Coronary artery (tissue), 2 donors: ENCODE results near the gene SLU7.

ENCODE experiments used
- DNase-seq: peaks from one replicate; pipeline ENCODE4 v3.0.0-alpha.2; 2017; ENCODE audit warnings: low spot score
- H3K27ac ChIP-seq, 2 donors: fragments of 200-600 bp; sonication (generic); one replicate each; pipeline ENCODE4 v1.5.1; 2016 to 2019
- H3K4me3 ChIP-seq: fragments of 200-600 bp; sonication (generic); 2 replicates; pipeline ENCODE4 v1.5.1; 2016; ENCODE audit warnings: mild to moderate bottlenecking, moderate library complexity
- CTCF ChIP-seq: fragments of 200-600 bp; sonication (generic); IDR thresholded peaks from one replicate; pipeline ENCODE4 v1.5.1; 2019; ENCODE audit warnings: antibody characterized with exemption

Gene SLU7

GRCh38 chr5:160450164-160450932 is 31.5 kb upstream of the SLU7 start:
- DNase-seq = no peak
- Histone ChIP-seq H3K27ac (no peak overlapping the region), H3K4me3 (no peak overlapping the region)
- TF ChIP-seq CTCF = no peak

- no peak for DNase-seq
- Histone ChIP-seq H3K4me3 (no peak overlapping the region), H3K27ac (no peak overlapping the region)
- no peak for TF ChIP-seq CTCF
These were observed 30.6 kb upstream of the SLU7 start for GRCh38 chr5:160449458-160449857.

GRCh38 chr5:160448886-160449285 is 30.0 kb upstream of the SLU7 start:
- H3K27ac ChIP-seq = no peak overlapping the region
- no peak overlapping the region for H3K4me3 ChIP-seq
- no peak for TF ChIP-seq CTCF
- DNase-seq = no peak

- DNase-seq = no peak
- TF ChIP-seq CTCF = no peak
- H3K4me3 ChIP-seq = no peak overlapping the region
- no peak overlapping the region for H3K27ac ChIP-seq
These were observed 26.9 kb upstream of the SLU7 start for GRCh38 chr5:160445751-160446150.

GRCh38 chr5:160445132-160445531 is 26.3 kb upstream of the SLU7 start:
- no peak for TF ChIP-seq CTCF
- H3K4me3 ChIP-seq = no peak overlapping the region
- no peak for DNase-seq

GRCh38 chr5:160444407-160444806 is 25.5 kb upstream of the SLU7 start:
- Histone ChIP-seq H3K4me3 (no peak overlapping the region), H3K27ac (no peak overlapping the region)
- no peak for DNase-seq
- TF ChIP-seq CTCF = no peak

More at GRCh38 chr5:160445132-160445531, 26.3 kb upstream of the SLU7 start:
- no peak overlapping the region for H3K27ac ChIP-seq

GRCh38 chr5:160442824-160443431 is 24.0 kb upstream of the SLU7 start:
- TF ChIP-seq CTCF = no peak
- Histone ChIP-seq H3K27ac (no peak overlapping the region), H3K4me3 (no peak overlapping the region)
- no peak for DNase-seq
